ENCODE measurements around the gene MATN1.

MATN1 gene

DNA sequence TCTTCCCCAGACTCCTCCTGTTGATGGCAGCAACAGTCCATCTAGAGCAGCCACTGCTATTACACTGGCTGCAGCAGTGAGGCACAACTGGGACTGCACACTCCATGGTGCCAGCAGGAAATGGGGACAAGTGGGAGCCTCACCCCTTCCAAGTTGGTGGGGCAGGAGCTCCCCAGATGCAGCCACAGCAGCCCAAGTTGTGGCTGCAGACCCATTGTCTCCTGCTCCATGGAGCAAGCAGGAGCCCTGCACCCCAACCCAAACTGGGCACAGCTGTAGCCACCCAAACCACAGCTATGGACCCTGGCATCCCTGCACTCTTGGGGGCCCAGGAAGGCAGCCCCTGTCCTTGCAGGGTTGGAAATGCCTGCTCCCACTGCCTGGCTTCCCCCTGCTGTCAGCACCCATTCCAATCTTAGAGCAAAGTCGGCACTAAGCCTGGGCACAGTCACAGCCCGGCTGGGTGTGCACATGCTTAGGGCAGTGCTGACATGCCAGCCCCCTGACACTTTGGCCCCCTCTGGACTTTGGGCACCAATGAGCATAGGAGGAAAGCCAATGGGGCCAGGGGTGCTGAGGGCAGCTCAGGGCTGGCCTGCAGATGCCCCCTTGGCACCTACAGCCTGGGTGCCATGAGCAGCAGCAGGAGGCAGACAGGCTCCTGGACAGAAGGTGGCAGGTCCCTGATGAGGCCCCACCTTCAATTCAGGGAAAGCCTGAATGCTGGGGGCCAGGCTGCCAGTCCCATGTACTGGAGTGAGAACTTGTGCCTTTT lies 44.0 kb downstream of the MATN1 start:
- H3K27me3 ChIP-seq (ENCODE audit: control insufficient read depth in 1 of 2, insufficient read depth in 2 of 2, low read length in 2 of 2): peaks cover 9 to 19% of the 10 kb centered on the region in 2 donors
- no peaks in the 10 kb centered on the region for H3K9me3 ChIP-seq (ENCODE audit: low read length)
- peaks cover 15% of the 10 kb centered on the region for H3K4me1 ChIP-seq (ENCODE audit: insufficient read depth, low read length)
- H3K36me3 ChIP-seq (ENCODE audit: insufficient read depth, low read length): no peaks in the 10 kb centered on the region
- no peak overlapping the region for H3K9ac ChIP-seq (ENCODE audit: low read length)
- H3K4me3 ChIP-seq (ENCODE audit: low read depth in 1 of 2, low read length in 2 of 2): no peak overlapping the region
- no peak overlapping the region for H3K27ac ChIP-seq (ENCODE audit: low read depth, low read length)

DNA sequence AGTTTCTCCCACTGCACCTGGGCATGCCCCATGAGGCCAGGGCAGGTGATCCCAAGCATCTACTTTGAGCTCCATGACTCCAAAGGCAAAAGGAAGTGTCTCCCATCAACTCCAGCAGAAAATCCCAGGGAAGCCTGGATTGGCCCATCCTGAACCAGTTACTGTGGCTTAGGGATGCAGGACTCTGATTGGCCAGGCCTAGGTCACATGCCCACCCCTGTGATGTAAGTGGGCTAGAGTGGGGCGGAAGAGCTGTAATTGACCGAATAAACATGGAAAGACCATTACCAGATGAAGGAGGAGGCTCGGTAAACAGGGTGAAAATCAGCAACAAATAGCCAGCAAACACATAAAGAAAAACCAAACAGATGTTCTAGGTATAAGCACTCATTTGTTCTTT lies 45.2 kb downstream of the MATN1 start:
- no peak overlapping the region for H3K4me3 ChIP-seq (ENCODE audit: low read depth in 1 of 2, low read length in 2 of 2)
- H3K27ac ChIP-seq (ENCODE audit: low read depth, low read length): no peak overlapping the region
- H3K27me3 ChIP-seq (ENCODE audit: control insufficient read depth in 1 of 2, insufficient read depth in 2 of 2, low read length in 2 of 2): peaks cover 0 to 9% of the 10 kb centered on the region in 2 donors
- H3K9ac ChIP-seq (ENCODE audit: low read length): no peak overlapping the region
- H3K9me3 ChIP-seq (ENCODE audit: low read length): no peaks in the 10 kb centered on the region
- no peaks in the 10 kb centered on the region for H3K36me3 ChIP-seq (ENCODE audit: insufficient read depth, low read length)
- H3K4me1 ChIP-seq (ENCODE audit: insufficient read depth, low read length): peaks cover 15% of the 10 kb centered on the region

DNA sequence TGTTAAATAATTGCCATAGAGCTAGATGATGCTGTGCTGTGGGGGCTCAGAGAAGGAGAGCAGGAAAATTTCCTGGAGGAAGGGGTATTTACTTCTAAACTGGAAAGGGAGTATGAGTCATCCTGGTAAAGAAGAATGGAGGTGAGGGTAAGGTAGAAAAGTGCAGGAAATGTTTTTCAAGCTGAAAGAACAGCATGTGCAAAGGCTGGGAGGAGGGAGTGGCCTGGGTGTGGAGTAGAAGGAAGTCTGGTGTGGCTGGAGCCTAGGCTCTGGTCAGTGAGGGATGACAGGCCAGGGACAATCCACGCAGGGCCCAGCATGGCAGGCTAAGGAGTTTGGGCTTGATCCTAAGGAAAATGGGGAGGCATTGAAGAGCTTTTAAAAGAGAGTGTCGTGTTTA lies 45.9 kb downstream of the MATN1 start:
- H3K27me3 ChIP-seq (ENCODE audit: control insufficient read depth in 1 of 2, insufficient read depth in 2 of 2, low read length in 2 of 2): peaks cover 0 to 1% of the 10 kb centered on the region in 2 donors
- H3K27ac ChIP-seq (ENCODE audit: low read depth, low read length): no peak overlapping the region
- H3K4me1 ChIP-seq (ENCODE audit: insufficient read depth, low read length): peaks cover 15% of the 10 kb centered on the region
- H3K9me3 ChIP-seq (ENCODE audit: low read length): no peaks in the 10 kb centered on the region
- no peak overlapping the region for H3K4me3 ChIP-seq (ENCODE audit: low read depth in 1 of 2, low read length in 2 of 2)
- no peaks in the 10 kb centered on the region for H3K36me3 ChIP-seq (ENCODE audit: insufficient read depth, low read length)
- H3K9ac ChIP-seq (ENCODE audit: low read length): no peak overlapping the region

DNA sequence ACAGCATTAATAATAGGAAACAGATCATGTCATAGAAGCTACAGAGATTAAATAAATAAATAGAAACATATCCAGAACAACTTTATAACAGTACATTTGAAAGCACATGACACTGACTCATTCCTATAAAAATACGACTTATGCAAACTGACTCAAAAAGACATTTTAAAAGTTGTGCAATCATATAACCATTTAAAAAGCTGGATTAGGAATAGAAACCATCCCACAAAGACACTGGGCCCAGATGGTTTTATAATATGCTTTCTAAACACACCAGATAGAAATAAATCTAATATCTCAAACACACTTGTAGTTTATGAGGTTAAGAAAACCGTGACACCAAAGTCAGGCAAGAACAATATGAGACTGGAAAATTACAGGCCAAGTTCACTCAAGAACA lies 47.6 kb downstream of the MATN1 start:
- Histone ChIP-seq H3K27me3 (ENCODE audit: control insufficient read depth in 1 of 2, insufficient read depth in 2 of 2, low read length in 2 of 2) (no peaks in the 10 kb centered on the region), H3K9me3 (ENCODE audit: low read length) (no peaks in the 10 kb centered on the region), H3K4me1 (ENCODE audit: insufficient read depth, low read length) (peaks cover 12% of the 10 kb centered on the region), H3K27ac (ENCODE audit: low read depth, low read length) (no peak overlapping the region), H3K9ac (ENCODE audit: low read length) (no peak overlapping the region), H3K4me3 (ENCODE audit: low read depth in 1 of 2, low read length in 2 of 2) (no peak overlapping the region), H3K36me3 (ENCODE audit: insufficient read depth, low read length) (no peaks in the 10 kb centered on the region)

DNA sequence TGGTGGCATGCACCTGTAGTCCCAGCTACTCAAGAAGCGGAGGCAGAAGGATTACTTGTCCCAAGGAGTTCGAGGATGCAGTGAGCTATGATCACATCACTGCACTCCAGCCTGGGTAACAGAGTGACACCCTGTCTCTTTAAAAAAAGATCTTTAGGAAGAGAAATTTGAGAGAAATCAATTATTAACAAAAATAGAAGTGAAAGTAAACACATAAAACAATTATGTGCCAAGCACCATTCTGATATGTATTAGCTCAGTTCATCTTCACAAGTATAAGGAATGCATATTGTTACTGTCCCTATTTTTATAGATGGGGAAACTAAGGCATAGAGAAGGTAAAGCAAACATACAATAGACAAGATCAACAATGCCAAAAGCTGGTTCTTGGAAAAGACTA lies 48.1 kb downstream of the MATN1 start:
- no peaks in the 10 kb centered on the region for H3K36me3 ChIP-seq (ENCODE audit: insufficient read depth, low read length)
- H3K9me3 ChIP-seq (ENCODE audit: low read length): no peaks in the 10 kb centered on the region
- no peaks in the 10 kb centered on the region for H3K27me3 ChIP-seq (ENCODE audit: control insufficient read depth in 1 of 2, insufficient read depth in 2 of 2, low read length in 2 of 2)
- no peak overlapping the region for H3K27ac ChIP-seq (ENCODE audit: low read depth, low read length)
- no peak overlapping the region for H3K4me3 ChIP-seq (ENCODE audit: low read depth in 1 of 2, low read length in 2 of 2)
- peaks cover 12% of the 10 kb centered on the region for H3K4me1 ChIP-seq (ENCODE audit: insufficient read depth, low read length)
- H3K9ac ChIP-seq (ENCODE audit: low read length): no peak overlapping the region

DNA sequence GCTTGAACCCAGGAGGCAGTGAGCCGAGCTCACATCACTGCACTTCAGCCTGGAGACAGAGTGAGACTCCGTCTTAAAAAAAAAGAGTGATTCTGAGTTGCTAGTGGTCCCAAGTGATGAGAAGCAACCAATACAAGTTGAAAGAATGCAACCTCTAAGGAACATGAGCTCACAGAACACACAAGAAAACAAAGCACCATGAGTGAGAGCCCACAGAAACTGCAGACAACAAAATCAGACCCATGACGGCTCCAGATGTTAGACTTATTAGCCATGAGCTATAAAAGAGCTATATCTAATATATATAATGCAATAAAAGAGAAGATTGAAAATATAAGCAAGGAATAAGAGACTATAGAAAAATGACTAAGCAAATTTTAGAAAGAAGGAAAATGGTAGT lies 50.0 kb downstream of the MATN1 start:
- Histone ChIP-seq H3K9ac (ENCODE audit: low read length) (no peak overlapping the region), H3K4me1 (ENCODE audit: insufficient read depth, low read length) (peaks cover 11% of the 10 kb centered on the region), H3K4me3 (ENCODE audit: low read depth in 1 of 2, low read length in 2 of 2) (no peak overlapping the region), H3K27me3 (ENCODE audit: control insufficient read depth in 1 of 2, insufficient read depth in 2 of 2, low read length in 2 of 2) (no peaks in the 10 kb centered on the region), H3K36me3 (ENCODE audit: insufficient read depth, low read length) (no peaks in the 10 kb centered on the region), H3K27ac (ENCODE audit: low read depth, low read length) (no peak overlapping the region), H3K9me3 (ENCODE audit: low read length) (no peaks in the 10 kb centered on the region)

DNA sequence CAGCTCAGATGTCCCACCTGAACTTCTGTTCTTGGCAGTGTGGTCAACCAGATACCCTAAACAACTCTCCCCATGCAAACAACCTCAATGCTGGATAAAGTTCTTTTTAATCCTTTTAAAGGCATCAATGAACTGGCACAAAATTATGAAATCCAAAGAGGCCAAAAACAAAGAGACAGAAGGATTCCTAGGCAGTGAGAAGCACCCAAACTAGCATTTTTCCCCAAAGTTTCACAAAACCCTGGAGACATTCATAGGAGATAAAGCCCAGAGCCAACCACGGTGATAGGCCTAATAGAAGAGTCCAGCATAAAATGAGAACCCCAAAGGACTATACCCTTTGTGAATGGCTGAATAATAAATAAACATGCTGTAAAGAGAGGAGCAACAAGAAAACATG lies 50.7 kb downstream of the MATN1 start:
- H3K9me3 ChIP-seq (ENCODE audit: low read length): no peaks in the 10 kb centered on the region
- no peak overlapping the region for H3K4me3 ChIP-seq (ENCODE audit: low read depth in 1 of 2, low read length in 2 of 2)
- H3K9ac ChIP-seq (ENCODE audit: low read length): no peak overlapping the region
- peaks cover 11% of the 10 kb centered on the region for H3K4me1 ChIP-seq (ENCODE audit: insufficient read depth, low read length)
- no peaks in the 10 kb centered on the region for H3K36me3 ChIP-seq (ENCODE audit: insufficient read depth, low read length)
- H3K27ac ChIP-seq (ENCODE audit: low read depth, low read length): no peak overlapping the region
- H3K27me3 ChIP-seq (ENCODE audit: control insufficient read depth in 1 of 2, insufficient read depth in 2 of 2, low read length in 2 of 2): no peaks in the 10 kb centered on the region

DNA sequence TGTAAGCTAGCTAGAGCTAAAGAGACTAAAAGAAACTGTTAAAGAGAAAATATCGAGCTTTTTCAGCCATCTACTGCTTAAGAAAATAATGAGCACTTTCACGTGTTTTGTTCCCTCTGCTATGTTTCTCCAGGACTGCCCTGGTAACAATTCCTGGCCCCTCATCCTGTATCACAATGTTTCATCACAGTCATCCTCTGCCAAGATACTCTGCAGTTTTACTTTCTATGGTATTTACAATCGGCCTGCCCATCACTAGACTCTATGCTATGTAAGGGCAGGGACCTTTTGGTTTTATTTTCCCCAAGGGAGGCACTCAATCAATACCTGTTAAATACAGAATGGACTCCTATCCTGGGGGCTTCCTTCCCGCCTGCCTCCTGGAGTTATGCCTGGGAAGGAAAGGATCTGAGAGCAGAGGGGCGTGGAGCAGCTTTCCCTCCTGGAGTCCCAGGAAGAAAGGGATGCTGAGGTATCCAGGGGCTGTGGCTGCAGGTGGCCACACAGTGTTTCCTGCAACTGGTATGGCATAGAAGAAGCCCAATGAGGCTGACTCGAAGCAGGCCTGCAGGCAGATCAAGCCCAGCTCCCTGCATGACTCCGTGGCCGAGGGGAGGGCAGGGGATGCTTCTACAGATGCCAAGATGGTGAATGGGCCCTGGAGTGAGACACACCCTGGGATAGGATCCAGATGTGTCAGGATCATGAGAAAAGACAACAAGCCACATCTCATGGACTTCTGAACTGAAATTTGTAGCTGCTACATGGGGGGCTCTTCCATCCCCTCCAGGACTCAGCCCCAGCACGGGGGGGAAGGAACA lies 52.9 kb downstream of the MATN1 start:
- no peaks in the 10 kb centered on the region for H3K36me3 ChIP-seq (ENCODE audit: insufficient read depth, low read length)
- H3K4me1 ChIP-seq (ENCODE audit: insufficient read depth, low read length): peaks cover 11% of the 10 kb centered on the region
- H3K4me3 ChIP-seq (ENCODE audit: low read depth in 1 of 2, low read length in 2 of 2): no peak overlapping the region
- no peaks in the 10 kb centered on the region for H3K9me3 ChIP-seq (ENCODE audit: low read length)
- H3K9ac ChIP-seq (ENCODE audit: low read length): no peak overlapping the region
- H3K27ac ChIP-seq (ENCODE audit: low read depth, low read length): no peak overlapping the region
- H3K27me3 ChIP-seq (ENCODE audit: control insufficient read depth in 1 of 2, insufficient read depth in 2 of 2, low read length in 2 of 2): no peaks in the 10 kb centered on the region

DNA sequence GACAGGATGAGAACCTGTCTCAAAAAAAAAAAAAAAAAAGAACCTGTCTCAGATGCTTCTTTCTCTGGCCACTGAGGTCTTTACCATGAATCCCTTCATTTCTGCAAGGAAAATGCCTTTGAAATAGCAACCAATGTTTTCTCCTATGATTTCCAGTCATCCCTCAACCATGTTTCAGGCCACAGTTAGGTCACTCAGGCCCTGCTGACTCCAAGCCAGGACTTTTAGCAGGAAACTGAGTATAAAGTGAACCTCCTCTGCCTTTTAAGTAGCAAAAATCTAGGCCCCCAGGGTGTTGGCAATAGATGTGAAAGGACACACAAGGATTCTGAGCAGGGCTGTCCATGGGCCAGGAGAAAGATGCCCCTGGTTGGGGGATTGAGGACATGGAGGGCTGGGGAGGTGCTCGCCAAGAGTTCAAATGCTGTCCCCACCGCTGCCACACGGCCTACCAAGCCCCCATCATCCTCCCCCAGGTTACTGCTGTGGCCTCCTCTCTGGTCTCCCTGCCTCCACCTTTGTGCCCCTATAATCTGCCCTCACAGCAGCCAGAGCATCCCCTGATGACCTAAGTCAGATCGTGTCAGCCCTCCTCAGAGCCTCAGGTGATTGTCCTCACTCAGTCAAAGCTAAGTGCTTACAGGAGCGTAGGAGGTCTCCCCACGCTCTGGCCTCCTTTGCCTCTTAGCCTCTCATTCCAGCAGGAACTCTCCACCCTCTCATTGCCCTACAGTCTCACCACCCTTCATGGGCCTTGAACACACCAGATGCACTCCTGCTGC lies 54.6 kb downstream of the MATN1 start:
- no peaks in the 10 kb centered on the region for H3K36me3 ChIP-seq (ENCODE audit: insufficient read depth, low read length)
- no peak overlapping the region for H3K4me3 ChIP-seq (ENCODE audit: low read depth in 1 of 2, low read length in 2 of 2)
- H3K9ac ChIP-seq (ENCODE audit: low read length): no peak overlapping the region
- no peaks in the 10 kb centered on the region for H3K9me3 ChIP-seq (ENCODE audit: low read length)
- no peak overlapping the region for H3K27ac ChIP-seq (ENCODE audit: low read depth, low read length)
- H3K4me1 ChIP-seq (ENCODE audit: insufficient read depth, low read length): peaks cover 11% of the 10 kb centered on the region
- H3K27me3 ChIP-seq (ENCODE audit: control insufficient read depth in 1 of 2, insufficient read depth in 2 of 2, low read length in 2 of 2): no peaks in the 10 kb centered on the region

DNA sequence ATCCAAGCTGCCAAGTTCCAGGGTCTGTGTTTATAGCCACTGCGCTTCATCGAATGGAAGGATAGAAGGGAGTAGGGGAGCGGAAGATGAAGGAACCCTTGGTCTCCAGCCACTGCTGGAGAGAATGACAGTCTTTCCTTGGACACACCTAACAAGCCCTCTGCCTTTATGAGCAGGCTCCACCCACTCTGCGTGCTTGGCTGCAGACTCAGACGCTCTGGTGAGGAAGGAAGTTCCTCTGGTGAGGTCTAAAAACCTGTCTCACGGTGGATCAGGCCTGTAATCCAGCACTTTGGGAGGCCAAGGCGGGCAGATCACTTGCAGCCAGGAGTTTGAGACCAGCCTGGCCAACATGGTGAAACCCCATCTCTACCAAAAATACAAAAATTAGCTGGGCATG lies 55.4 kb downstream of the MATN1 start:
- H3K9me3 ChIP-seq (ENCODE audit: low read length): no peaks in the 10 kb centered on the region
- H3K9ac ChIP-seq (ENCODE audit: low read length): no peak overlapping the region
- H3K4me1 ChIP-seq (ENCODE audit: insufficient read depth, low read length): peaks cover 11% of the 10 kb centered on the region
- H3K4me3 ChIP-seq (ENCODE audit: low read depth in 1 of 2, low read length in 2 of 2): no peak overlapping the region
- H3K36me3 ChIP-seq (ENCODE audit: insufficient read depth, low read length): no peaks in the 10 kb centered on the region
- H3K27ac ChIP-seq (ENCODE audit: low read depth, low read length): no peak overlapping the region
- H3K27me3 ChIP-seq (ENCODE audit: control insufficient read depth in 1 of 2, insufficient read depth in 2 of 2, low read length in 2 of 2): no peaks in the 10 kb centered on the region

DNA sequence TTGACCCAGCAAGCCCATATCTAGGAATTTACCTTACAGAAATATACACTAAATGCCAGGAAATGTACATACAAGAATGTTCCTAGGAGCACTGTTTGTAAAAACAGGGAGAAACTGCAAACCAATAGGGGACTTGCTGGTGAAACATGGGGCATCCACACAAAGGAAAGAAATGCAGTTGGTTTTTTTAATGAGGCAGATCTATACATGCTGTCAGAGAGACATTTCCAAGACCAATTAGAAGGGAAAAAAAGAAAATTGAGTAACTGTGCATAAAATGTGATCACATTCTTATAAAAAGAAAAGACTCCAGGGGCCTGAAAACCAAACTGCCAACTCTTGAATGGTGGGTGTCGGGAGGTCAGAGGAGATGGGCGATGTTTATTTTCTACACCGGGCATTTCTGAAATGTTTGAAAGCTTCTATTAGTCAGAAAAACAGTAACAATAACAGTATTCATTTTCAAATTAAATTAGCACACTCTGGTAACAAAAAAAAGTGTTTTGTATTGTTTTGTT lies 56.6 kb downstream of the MATN1 start:
- peaks cover 11% of the 10 kb centered on the region for H3K4me1 ChIP-seq (ENCODE audit: insufficient read depth, low read length)
- no peak overlapping the region for H3K27ac ChIP-seq (ENCODE audit: low read depth, low read length)
- H3K9ac ChIP-seq (ENCODE audit: low read length): no peak overlapping the region
- no peaks in the 10 kb centered on the region for H3K9me3 ChIP-seq (ENCODE audit: low read length)
- no peaks in the 10 kb centered on the region for H3K27me3 ChIP-seq (ENCODE audit: control insufficient read depth in 1 of 2, insufficient read depth in 2 of 2, low read length in 2 of 2)
- H3K36me3 ChIP-seq (ENCODE audit: insufficient read depth, low read length): no peaks in the 10 kb centered on the region
- no peak overlapping the region for H3K4me3 ChIP-seq (ENCODE audit: low read depth in 1 of 2, low read length in 2 of 2)
